Stimulated activated CD4-positive, alpha-beta T cell treated with anti-CD3 and anti-CD28 coated beads, Interleukin-4, amount 100 ng/mL, for 48 hours (primary cell): ENCODE results near the gene NAV2.
"Not testable (repeated sequence)": the region's sequence is repeated elsewhere in the genome, so short reads cannot be mapped to it uniquely, and the experiment has no call there.

ENCODE experiments used
- DNase-seq, 2 donors: peaks; one replicate each; pipeline ENCODE4 v3.0.0-alpha.2; 2020; ENCODE audit warnings: low read depth in 2 of 2

The NAV2 gene

DNA sequence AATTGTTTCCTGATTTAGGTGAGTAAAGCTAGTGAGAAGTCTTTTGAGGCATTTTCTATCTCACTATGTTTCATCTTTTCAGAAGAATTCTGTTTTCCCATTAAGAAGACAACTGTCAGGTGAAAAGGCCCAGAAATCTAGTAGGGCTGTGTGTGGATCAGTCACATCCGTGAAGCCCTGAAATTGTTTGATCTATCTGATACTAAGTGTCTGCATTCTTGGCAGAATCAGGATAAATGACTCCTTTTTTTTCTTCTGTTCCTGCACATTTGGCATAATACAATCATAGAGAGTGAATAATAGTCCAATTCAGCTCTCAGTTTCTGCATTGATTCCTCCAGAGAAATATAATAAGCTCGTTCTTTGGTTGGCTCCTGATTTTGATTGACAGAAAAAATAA lies 208.3 kb downstream of the NAV2 start:
- DNase-seq, result no peak

- DNase-seq, result no peak
Measured at GRCh38 chr11:19921976-19922688, 209.5 kb downstream of the NAV2 start.

DNA sequence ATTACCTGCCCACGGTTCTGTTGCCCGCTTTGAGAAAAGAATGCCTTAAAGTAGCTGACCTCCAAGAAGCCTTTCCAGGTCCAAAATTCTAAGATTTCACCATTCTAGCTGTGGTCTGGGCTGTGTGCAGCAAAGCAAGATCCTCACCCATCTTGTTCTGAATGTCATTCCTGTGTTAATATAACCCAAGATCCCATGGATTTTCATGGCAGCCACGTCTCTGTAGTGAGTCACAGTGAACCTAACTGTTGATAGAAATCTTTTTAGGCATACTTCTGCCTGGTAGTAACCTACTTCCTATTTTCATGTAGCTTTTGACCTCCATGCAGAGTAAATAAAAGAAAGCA lies 210.0 kb downstream of the NAV2 start:
- no peak for DNase-seq

DNA sequence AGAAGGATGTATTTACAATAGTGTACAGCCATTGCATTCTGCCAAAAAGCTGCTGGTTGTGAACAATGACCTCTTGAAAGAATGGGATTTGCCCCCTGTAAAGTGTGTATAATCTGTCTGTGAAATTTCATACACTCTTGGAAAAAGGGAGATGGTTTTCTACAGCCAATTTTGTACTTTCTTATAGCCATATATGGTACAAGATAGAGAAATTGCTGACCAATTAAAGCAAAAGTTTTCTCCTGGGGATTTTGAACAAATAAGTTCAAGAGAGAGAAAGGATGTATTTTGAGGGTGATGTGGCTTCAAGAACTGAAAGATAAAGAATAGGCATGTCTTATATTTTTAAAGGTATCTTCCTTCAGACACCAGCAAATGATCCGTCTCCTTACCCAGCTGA lies 211.0 kb downstream of the NAV2 start:
- no peak for DNase-seq

DNA sequence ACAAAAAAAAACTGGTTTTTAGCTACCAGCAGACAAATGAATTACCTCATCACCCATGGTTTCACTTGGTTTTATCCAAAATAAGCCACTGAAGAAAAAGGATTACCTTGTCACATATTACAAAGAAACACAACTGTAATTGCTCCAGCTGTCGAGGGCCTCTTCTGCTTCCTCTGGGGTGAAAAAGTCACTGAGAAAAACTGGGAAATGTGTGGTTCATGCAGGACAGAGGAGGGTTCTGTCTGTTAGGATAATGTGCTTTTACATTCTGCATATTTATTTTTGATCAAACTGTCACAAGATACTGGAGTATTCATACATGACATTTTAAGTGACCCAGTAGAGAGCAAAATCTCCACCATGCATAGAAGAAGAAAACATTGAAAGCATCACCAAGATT lies 211.7 kb downstream of the NAV2 start:
- no peak for DNase-seq

DNA sequence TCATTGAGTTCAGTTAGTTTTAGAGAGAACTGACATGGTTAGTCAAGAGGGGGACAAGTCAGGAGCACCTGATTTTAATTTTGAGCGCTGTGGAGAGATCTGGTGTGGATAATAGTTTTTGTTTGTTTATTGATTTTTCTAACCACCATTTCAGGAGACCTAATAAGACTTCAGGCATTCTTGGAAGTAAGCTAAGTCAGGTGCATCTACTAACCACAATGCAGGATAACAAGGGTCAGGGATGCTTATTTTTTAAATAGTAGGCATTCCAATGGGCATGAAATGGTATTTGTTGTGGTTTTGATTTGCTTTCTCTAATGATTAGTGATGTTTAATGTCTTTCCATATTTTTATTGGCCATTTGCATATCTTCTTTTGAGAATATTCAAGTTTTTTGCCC lies 212.1 kb downstream of the NAV2 start:
- no peak for DNase-seq

DNA sequence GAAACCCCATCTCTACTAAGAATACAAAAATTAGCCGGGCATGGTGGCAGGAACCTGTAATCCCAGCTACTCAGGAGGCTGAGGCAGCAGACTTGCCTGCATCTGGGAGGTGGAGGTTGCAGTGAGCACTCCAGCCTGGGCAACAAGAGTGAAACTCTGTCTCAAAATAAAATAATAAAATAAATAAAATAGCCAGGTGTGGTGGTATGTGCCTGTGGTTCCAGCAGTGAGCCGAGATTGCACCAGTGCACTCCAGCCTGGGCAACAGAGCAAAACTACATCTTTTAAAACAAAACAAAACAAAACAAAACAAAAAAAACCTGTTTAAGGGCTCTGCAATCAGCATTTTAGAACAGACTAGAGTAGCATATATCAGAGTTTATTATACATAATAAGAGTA lies 214.8 kb downstream of the NAV2 start:
- not testable (repeated sequence) for DNase-seq

GRCh38 chr11:19929147-19929546 lies 216.5 kb downstream of the NAV2 start:
- no peak for DNase-seq

DNA sequence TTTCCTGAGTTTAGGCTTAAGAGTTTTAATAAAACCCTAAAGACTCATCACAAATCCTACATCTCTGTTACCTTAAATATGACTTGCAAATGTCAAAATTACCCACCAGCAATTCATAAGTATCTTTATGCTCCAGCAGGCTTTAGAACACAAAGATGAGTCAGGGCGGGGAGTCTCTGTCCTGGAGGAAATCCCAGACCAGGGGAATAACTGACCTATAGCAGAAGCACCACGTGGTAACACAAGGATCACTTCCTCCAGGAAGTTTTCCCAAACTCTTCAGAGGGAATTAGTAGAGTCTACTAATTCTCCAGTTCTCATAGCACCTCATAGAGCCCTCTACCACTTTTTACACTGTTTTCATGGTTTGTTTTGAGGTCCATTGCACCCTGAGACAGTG lies 217.0 kb downstream of the NAV2 start:
- no peak for DNase-seq

DNA sequence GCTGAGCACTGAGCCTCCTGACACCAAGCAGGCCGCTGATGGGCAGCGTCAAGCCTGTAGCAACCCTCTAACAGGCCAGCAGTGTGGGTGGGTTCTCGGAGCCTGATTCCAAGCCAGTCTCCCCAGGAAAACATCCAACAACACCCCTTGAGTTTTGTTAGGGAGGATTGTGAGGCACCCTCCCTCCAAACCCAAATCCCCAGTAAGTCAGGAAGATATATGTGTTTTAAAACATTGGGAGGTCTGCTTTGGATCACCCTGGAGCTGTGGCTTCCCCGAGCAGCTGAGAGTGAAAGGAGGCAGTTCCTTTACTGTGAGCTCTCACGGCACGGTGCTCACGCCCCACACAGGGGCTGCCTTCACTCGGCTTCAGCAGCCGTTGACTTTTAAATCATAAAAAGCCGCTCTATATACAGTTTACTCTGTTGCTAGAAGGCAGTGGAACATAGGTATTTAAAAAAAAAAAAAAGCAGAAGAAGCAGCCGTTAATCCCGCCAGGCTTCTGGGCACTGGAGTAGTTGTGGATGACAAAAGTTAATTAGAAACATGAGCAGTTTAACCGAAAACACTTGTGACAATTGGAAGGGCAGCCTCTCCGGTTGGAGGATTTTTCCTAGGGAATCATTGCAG lies 218.6 kb downstream of the NAV2 start:
- DNase-seq, result no peak

- DNase-seq, result no peak
Measured at GRCh38 chr11:19931771-19932369, 219.2 kb downstream of the NAV2 start.

- no peak for DNase-seq
Measured at GRCh38 chr11:19933132-19933735, 220.6 kb downstream of the NAV2 start.

DNA sequence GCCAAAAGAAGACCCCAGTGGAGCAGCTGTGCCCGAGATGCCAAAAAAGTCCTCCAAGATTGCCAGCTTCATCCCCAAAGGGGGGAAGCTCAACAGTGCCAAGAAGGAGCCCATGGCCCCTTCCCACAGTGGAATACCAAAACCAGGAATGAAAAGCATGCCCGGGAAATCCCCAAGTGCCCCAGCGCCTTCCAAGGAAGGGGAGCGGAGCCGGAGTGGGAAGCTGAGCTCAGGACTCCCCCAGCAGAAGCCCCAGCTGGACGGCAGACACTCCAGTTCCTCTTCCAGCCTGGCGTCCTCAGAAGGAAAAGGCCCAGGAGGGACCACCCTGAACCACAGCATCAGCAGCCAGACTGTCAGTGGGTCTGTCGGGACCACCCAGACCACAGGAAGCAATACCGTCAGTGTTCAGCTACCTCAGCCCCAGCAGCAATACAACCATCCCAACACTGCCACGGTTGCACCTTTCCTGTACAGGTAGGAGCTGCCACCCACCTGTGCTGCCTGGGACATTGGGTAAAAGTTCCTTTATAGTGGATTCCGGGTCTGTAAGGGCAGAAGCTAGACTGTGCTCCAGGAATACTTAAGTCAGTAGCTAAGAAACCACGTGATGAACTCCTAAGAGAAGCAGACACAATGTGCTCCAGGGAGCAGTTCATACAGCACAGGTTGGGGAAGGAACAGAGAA lies 221.3 kb downstream of the NAV2 start:
- no peak for DNase-seq

GRCh38 chr11:19934828-19935259 lies 222.2 kb downstream of the NAV2 start:
- no peak for DNase-seq

GRCh38 chr11:19935507-19935906 lies 222.9 kb downstream of the NAV2 start:
- no peak for DNase-seq

DNA sequence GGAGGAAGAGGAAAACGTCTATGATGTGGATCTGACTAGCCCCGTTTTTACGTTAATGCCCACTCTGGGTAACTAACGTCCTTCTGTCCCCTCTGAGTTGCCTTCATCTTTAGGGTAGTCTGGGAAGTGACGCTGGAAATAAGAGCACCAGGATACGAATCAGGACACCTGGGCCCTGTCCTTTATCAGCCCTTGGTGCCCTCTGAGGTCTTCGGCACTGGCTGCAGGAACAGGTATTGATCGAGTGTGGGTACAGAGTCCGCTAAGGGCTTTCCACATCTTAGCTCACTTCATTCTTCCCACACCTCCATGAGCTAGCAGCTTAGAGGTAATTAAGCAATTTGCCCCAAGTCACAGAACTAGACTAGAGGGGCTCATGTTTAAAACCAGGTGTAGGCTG lies 223.8 kb downstream of the NAV2 start:
- no peak for DNase-seq

DNA sequence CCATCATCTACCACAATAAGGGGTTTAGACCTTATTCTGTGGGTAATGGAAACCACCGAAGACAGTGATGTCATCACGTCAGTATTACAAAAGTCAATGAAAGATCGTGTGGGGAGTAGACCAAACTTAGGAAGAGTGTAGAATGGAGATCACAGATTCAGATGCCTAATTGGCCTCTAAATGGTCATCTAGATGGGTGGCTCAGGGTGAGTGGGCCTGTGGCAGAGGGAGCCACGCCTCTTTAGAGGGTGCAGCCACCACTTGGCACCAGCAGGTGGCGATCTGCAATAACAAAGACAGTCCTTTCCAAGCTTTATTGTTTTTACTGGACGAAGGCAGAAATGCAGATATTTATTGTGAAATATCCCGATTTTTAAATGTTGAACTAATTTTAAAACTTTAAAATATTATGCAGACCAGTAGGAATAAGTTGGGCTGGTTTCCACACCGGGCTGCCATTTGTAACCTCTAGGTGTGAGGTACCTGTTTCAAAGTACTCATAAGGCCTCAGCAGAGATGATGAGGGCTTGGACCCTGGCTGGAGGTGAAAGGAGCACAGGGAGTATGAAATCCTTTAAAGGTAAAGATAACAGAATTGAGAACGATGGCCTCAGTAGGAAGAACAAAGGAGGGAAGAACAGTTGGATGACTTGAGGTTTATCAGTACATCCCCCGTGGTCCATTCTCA lies 225.7 kb downstream of the NAV2 start:
- DNase-seq, result peak; percentile 4 to 29

- DNase-seq, result no peak
Measured at GRCh38 chr11:19938866-19939265, 226.2 kb downstream of the NAV2 start.

DNA sequence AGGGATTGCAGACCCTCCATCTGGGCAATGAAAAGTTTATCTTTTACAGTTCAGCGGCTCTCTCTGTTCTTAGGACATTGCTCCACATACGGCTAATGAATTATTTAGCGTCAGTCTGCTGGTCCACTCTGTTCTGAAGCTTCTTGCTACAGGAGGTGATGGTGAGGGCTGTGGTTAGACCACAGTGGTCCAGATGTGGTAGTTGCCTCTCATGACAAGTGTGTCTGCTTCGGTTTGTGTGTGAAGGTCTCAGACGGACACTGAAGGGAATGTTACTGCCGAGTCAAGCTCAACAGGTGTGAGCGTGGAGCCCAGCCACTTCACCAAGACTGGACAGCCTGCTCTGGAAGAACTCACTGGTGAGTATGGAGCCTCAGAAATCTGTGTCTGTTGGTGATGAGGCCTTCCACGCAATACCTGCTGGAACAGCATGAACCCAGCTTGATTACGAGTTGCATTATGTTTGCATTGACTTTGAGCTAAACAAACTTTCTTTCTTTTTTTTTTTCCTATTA lies 226.8 kb downstream of the NAV2 start:
- DNase-seq, result no peak

DNA sequence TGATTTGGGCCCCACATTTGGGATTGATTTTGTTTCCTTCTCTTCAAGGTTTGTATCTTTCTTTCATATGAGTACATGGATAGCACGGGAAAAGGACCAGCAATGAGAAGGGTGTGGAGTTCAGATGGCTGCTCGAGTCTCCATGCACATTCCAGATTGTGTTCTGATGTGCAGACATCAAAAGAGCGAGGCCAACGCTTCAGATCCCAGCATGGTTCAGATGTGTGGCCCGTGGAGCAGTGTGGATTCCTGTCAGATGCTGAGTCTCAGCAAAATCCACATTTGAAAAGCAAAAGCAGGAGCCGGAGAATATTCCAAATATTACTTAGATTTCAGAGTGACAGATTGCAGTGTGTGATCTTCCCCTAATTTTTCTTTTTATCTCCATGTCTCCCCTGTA lies 228.2 kb downstream of the NAV2 start:
- DNase-seq, result no peak

DNA sequence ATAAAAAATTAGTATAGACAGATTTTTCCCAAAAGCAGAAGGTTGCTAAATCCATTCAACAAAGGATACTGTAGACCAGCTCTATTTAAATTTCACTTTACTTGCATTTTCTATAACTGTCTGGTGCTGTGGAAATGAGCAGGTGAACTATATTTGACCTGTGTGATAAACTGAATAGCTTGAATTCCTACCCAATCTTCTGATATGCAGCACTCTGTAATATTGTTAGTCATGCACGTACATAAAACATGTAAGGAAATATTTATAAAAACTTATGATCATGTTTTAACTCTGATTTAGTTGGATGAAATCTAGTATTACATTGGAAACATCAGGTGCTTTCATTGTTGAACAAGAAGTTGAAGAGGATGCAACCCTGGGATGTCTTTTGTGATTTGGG lies 234.0 kb downstream of the NAV2 start:
- DNase-seq, result no peak
